ENCODE measurements around the gene PFN4.

DNA sequence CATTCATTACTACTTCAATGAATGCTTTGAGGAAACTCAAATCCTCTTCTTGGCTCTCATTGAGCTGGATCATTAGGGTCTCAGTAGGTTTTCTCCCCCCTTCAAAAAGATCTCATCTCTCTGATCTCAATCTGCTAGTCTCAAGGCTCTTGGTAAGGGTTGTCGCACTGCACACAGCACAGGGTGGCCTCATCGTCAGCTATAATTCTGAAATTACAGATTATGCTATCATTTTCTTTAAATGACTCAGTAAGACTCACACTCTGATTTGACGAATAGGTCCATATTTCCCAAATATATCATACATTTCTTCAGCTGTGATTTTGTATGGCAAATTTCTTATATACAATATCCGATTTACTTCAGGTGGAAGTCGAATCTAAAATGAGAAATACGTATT, 49.3 kb downstream of the PFN4 start:
- TF ChIP-seq, protein P1, sequence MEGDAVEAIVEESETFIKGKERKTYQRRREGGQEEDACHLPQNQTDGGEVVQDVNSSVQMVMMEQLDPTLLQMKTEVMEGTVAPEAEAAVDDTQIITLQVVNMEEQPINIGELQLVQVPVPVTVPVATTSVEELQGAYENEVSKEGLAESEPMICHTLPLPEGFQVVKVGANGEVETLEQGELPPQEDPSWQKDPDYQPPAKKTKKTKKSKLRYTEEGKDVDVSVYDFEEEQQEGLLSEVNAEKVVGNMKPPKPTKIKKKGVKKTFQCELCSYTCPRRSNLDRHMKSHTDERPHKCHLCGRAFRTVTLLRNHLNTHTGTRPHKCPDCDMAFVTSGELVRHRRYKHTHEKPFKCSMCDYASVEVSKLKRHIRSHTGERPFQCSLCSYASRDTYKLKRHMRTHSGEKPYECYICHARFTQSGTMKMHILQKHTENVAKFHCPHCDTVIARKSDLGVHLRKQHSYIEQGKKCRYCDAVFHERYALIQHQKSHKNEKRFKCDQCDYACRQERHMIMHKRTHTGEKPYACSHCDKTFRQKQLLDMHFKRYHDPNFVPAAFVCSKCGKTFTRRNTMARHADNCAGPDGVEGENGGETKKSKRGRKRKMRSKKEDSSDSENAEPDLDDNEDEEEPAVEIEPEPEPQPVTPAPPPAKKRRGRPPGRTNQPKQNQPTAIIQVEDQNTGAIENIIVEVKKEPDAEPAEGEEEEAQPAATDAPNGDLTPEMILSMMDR (IDR thresholded peaks at IDR 0.05), result no peak
- TF ChIP-seq EP300 (IDR thresholded peaks at IDR 0.05) (no peak), POLR2A (IDR thresholded peaks at IDR 0.05) (no peak), POLR2AphosphoS5 (IDR thresholded peaks at IDR 0.05) (no peak)
